HG03280 (cell line): ENCODE data around the gene MAMDC2.

Source experiments
- ATAC-seq: cut with Tn5 transposase; IDR thresholded peaks from one replicate; pipeline ENCODE4 v1.9.1; 2021; ENCODE audit warnings: mild to moderate bottlenecking, moderate library complexity; ENCODE audit not compliant: unreplicated experiment

The MAMDC2 gene

DNA sequence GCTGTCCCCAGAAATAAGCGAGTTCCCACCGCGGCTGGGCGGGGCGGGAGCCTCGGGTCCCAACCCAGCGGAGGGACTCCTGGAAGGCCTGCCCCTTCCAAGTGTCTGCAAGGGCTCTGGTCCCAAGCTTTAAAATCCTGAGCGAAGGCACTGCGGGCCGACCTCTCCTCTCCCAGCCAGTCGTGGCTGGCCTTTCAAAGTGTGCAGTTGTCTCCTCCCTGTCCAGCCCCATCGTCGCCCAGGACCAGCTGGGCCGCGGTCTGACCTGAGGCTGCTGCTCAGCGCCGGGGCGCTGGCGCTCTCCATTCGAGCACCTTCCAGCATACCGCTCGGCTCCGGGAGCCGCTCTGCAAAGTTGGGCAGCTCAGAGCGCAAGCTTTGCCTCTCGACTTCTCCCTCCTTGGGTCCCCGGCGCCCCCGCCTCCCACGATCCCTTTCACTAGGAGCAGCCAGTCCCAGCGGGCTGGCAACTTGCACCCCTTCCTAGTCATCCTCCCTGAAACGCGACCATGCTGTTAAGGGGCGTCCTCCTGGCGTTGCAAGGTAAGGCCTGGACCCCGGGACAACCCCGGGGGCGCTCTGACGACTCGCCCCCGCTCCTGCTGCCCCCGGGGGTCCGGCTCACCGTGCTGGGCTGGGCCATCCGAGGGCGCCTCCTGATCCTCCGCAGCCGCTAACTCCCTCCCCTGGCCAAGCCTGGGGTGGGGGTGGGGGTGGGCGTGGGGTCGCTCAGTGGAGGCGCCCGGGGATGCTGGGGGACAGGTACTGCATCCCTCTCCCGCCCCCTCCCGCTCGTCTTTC, at the start of gene MAMDC2:
Gene MAMDC2 (plus strand): TSS at position 160 of the 801 bp plus-strand sequence. CDS start 350 bp downstream, at position 510.
- no peak for ATAC-seq

GRCh38 chr9:69995846-69996245, 47.8 kb upstream of the MAMDC2 start:
- ATAC-seq, result no peak

GRCh38 chr9:69996967-69997366, 46.7 kb upstream of the MAMDC2 start:
- no peak for ATAC-seq

DNA sequence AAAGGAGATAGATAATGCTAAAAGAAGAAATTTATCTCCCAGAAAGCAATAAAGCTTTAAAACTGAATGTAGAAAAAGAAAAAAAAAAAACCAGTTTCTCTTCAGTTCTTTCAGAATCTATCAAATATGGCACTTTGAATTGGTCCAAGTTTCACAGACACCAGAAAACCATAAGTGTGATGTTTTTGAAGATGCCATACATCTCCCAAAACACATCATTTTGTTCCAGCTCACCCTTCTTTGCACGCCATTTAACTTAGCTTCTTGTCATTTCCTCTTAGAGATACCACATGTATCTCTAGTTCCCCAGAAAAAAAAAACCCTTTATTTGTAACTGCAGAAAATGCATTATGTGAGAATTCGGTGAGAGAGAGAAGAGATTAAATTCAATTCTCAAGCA, 46.1 kb upstream of the MAMDC2 start:
- ATAC-seq, result no peak

GRCh38 chr9:69999315-69999714, 44.3 kb upstream of the MAMDC2 start:
- no peak for ATAC-seq

DNA sequence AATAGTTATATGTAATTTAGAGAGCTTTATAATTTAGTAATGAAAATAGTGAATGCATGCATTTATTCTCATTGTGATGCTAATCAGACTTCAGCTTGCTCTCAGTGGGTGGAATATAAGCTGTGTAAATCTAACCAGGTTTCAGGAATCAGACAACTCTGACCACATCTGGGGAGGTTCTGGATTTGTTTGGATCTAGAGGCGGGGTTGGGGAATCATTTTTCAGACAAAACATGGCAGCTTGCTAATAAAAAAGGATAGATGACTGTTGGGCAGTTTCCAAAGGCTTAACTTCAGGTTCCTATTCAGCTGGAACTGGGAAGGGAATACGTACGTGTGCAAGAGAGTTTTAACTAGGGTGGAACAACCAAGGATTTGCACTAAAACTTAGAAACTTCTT, 43.2 kb upstream of the MAMDC2 start:
- ATAC-seq, result no peak

DNA sequence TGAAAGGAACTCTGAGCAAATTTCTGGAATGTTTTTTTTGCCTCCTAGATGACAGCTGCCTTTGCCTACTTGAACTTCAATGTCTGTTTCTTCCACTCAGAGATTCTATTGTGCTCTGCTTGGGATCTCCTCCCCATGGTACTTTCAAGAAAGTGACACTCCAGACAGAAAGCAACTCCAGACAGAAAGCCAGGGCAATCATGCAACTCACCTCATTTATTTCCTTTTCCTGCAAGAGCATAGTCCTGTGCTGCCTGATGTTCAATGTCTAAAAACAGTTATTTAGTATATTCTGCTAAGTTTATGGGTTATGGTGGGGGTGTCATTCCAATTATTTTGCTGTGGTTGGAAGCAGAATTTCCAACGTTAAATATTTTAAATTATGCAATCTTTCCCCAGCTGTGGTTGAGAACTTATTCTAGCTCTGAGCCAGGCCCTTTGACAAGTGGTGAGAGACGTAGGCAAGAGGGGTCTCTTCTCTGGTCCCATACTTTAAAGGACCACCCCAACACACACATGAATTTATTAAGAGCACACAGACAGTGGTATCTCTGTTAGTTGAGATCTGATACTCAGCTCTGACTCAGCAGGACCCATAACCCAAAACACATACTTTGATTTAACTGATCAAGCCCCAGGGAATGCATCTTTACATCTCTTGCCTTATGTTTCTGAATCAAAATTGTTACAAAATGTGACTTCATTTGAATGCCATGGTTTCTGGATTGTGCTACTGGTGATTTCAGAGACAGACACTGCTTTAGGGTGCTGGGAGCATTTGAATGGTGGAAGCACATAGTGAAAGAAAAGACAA, 39.5 kb upstream of the MAMDC2 start:
- ATAC-seq, result no peak

DNA sequence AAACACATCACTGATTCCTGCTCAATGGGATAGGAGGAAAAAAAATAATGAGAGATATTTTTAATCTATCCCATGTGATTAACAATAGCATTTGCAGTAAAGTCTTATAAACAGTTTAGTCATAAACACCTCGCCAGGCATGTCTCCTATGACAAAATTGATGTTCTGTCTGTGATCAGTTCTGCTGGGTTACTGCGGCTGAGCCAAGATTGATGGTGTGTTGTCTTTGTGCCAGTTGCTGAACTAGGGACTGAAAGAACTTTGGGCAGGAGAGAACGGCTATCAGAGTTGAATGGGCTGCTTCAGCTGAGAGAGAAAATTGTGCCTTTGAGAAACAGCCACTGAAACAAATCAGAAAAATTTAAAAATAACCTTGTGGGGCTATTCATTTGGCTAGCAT, 37.3 kb upstream of the MAMDC2 start:
- ATAC-seq, result no peak

- ATAC-seq, result no peak
Observed at GRCh38 chr9:70007831-70008230, 35.8 kb upstream of the MAMDC2 start.

DNA sequence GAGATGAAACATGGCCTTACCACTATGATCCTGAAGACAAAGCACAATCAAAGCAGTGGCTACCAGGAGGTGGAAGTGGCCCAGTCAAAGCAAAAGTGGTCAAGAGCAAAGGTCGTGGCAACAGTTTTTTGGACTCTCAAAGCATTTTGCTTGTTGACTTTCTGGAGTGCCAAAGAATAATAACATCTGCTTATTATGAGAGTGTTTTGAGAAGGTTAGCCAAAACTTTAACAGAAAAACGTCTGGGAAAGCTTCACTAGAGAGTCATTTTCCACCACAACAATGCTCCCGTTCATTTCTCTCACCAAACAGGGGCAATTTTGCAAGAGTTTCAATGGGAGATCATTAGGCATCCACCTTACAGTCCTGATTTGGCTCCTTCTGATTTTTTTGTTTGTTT, 33.6 kb upstream of the MAMDC2 start:
- ATAC-seq, result no peak

- no peak for ATAC-seq
Observed at GRCh38 chr9:70011366-70011765, 32.3 kb upstream of the MAMDC2 start.

GRCh38 chr9:70012569-70012968, 31.1 kb upstream of the MAMDC2 start:
- no peak for ATAC-seq

- ATAC-seq, result no peak
Observed at GRCh38 chr9:70013598-70014196, 30.0 kb upstream of the MAMDC2 start.

GRCh38 chr9:70015099-70015498, 28.5 kb upstream of the MAMDC2 start:
- ATAC-seq, result no peak

DNA sequence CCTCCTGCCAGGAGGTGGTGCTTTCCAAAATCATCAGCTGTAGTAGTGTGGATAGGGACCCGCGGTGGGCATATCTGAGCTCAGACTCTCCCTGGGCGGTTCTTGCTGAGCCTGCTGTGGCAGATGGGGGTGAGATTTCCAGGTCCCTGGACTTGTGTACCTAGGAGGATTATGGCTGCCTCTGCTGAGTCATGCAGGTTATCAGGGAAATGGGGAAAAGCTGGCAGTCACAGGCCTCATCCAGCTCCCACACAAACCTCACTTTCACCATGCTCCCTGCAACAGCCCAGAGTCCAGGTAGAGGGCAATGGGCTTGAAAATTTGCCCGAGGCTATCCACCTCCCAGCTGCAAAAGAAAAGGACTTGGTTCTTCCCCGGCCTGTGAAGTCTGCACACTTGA, 23.4 kb upstream of the MAMDC2 start:
- ATAC-seq, result no peak

DNA sequence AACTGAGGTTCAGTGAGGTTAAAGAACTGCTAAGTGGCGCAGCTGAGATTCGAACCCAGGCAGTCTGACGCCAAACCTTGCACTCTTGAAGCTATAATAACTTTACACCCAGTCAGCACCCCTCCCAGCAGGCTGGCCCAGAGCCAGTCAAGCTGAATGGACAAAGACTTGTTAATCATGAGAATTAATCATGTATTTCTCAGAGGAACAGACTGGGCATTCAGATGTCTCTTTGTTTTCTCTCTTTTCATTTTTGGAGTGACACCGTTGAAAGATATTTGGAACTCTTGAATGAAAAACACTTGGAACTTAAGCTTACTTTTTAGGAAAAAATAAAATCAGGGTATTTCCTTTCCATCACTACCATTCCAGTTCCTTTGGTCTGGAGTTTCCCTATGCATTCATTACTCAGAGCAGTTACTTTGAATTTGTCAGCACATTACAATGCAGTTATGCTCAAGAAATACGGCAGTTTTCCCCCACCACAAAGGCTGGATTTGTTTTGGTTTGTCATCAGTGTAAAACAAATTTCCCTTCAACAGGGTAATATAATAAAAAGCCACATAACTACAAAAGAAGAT, 22.6 kb upstream of the MAMDC2 start:
- ATAC-seq, result no peak

- no peak for ATAC-seq
Observed at GRCh38 chr9:70028287-70028686, 15.4 kb upstream of the MAMDC2 start.

DNA sequence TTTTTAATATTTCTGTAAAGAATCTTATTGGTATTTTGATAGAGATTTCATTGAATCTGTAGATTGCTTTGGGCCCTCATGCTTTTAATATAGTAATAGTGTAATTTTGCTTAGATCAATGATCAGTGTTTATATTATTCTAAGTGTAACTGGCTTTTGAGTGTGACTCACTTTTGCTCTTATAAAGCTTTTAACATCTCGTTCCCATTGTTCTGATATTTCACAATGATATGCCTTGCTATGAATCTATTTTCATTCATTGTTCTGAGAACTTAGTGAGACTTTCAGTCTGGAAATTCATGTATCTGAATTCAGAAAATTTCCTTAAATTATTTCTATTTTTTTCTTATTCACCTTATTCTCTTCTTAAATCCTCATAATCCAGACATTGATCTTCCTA, 13.5 kb upstream of the MAMDC2 start:
- ATAC-seq, result no peak

DNA sequence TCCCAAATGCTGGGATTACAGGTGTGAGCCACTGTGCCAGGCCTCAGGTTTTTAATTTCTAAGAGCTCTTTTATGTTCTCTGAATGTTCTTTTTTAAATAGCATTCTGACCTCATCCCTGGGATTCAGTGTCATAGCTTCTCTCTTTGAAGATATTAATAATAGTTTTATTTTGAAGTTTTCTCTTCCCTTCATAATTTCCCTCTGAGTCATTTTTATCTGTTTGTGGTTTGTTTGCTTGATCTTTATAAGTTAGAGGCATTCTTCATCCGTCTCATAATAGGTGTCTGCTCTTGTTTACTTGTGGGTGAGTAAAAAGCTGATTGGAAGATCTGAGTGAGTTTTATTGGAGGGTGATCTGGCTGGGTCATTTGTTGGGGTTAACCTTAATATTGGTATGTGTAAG, 12.5 kb upstream of the MAMDC2 start:
- no peak for ATAC-seq

DNA sequence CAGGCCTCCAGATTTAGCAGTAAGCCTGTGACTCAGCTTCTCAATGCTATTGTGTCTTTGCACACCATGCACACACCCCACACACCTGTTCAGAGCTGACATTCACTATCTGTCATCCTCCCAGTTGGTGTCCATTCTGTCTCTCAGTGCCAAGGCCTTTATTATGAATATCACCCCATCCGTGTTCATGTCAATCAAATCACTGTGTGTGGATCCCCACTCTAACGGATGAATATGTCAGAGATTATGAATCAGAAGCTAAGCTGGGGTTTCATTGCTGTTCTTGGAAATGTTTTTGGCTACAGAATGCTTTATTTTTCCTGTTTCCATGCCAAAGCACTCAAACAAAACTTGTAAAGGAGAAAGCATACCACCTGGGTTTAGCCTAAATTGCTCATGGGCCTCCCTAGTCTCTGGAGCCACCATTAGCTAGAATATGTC, 9.4 kb upstream of the MAMDC2 start:
- no peak for ATAC-seq

- no peak for ATAC-seq
Observed at GRCh38 chr9:70035691-70036090, 8.0 kb upstream of the MAMDC2 start.
